ENCODE data around the gene MACC1. TPM values are rescaled to one million over a fixed set of nuclear protein-coding genes. Genes with fewer than 3 reads are reported as not detected.
"Not testable (repeated sequence)": the region's sequence is repeated elsewhere in the genome, so short reads cannot be mapped to it uniquely, and the experiment has no call there.

Gene MACC1
- total RNA-seq, 1 donor from 2014 or later: under 0.01 TPM

- no peak for DNase-seq (ENCODE audit: low read depth in 2 of 2)
Observed at GRCh38 chr7:20132585-20132984, 84.6 kb downstream of the MACC1 start.

- no peak for DNase-seq (ENCODE audit: low read depth in 2 of 2)
Observed at GRCh38 chr7:20131776-20132175, 85.4 kb downstream of the MACC1 start.

GRCh38 chr7:20129920-20130319, 87.3 kb downstream of the MACC1 start:
- no peak for DNase-seq (ENCODE audit: low read depth in 2 of 2)

GRCh38 chr7:20128001-20128400, 89.2 kb downstream of the MACC1 start:
- no peak for DNase-seq (ENCODE audit: low read depth in 2 of 2)

- DNase-seq (ENCODE audit: low read depth in 2 of 2): not testable (repeated sequence)
Observed at GRCh38 chr7:20126060-20126459, 91.1 kb downstream of the MACC1 start.

- not testable (repeated sequence) for DNase-seq (ENCODE audit: low read depth in 2 of 2)
Observed at GRCh38 chr7:20124087-20124486, 93.1 kb downstream of the MACC1 start.

GRCh38 chr7:20122653-20123316, 94.4 kb downstream of the MACC1 start:
- DNase-seq (ENCODE audit: low read depth in 2 of 2): not testable (repeated sequence)

- DNase-seq (ENCODE audit: low read depth in 2 of 2): no peak
Observed at GRCh38 chr7:20122073-20122472, 95.1 kb downstream of the MACC1 start.

GRCh38 chr7:20121404-20121803, 95.8 kb downstream of the MACC1 start:
- no peak for DNase-seq (ENCODE audit: low read depth in 2 of 2)

GRCh38 chr7:20120611-20121168, 96.5 kb downstream of the MACC1 start:
- not testable (repeated sequence) for DNase-seq (ENCODE audit: low read depth in 2 of 2)

GRCh38 chr7:20116869-20117268, 100.3 kb downstream of the MACC1 start:
- DNase-seq (ENCODE audit: low read depth in 2 of 2): no peak

GRCh38 chr7:20114468-20114867, 102.7 kb downstream of the MACC1 start:
- DNase-seq (ENCODE audit: low read depth in 2 of 2): no peak

- DNase-seq (ENCODE audit: low read depth in 2 of 2): no peak
Observed at GRCh38 chr7:20113427-20114027, 103.7 kb downstream of the MACC1 start.

GRCh38 chr7:20112696-20113095, 104.5 kb downstream of the MACC1 start:
- no peak for DNase-seq (ENCODE audit: low read depth in 2 of 2)

- no peak for DNase-seq (ENCODE audit: low read depth in 2 of 2)
Observed at GRCh38 chr7:20111821-20112542, 105.2 kb downstream of the MACC1 start.

GRCh38 chr7:20107582-20107981, 109.6 kb downstream of the MACC1 start:
- no peak for DNase-seq (ENCODE audit: low read depth in 2 of 2)

- DNase-seq (ENCODE audit: low read depth in 2 of 2): no peak
Observed at GRCh38 chr7:20104696-20105095, 112.5 kb downstream of the MACC1 start.

GRCh38 chr7:20102982-20103381, 114.2 kb downstream of the MACC1 start:
- DNase-seq (ENCODE audit: low read depth in 2 of 2): no peak

- no peak for DNase-seq (ENCODE audit: low read depth in 2 of 2)
Observed at GRCh38 chr7:20095862-20096261, 121.3 kb downstream of the MACC1 start.

GRCh38 chr7:20095436-20095835, 121.7 kb downstream of the MACC1 start:
- no peak for DNase-seq (ENCODE audit: low read depth in 2 of 2)

GRCh38 chr7:20089431-20089830, 127.8 kb downstream of the MACC1 start:
- no peak for DNase-seq (ENCODE audit: low read depth in 2 of 2)

- no peak for DNase-seq (ENCODE audit: low read depth in 2 of 2)
Observed at GRCh38 chr7:20085086-20085485, 132.1 kb downstream of the MACC1 start.
